Ishikawa (cell line): ENCODE measurements around the gene CCDC93.

ENCODE experiments used
- CEBPB ChIP-seq: IDR thresholded peaks from 2 replicates; pipeline ENCODE4 v1.6.1; 2012
- EGR1 ChIP-seq: IDR thresholded peaks from 2 replicates; pipeline ENCODE4 v1.6.1; 2012
- EP300 ChIP-seq: IDR thresholded peaks from 2 replicates; pipeline ENCODE4 v1.6.1; 2012; ENCODE audit warnings: borderline replicate concordance
- FOXM1 ChIP-seq: IDR thresholded peaks from 2 replicates; pipeline ENCODE4 v1.6.1; 2012; ENCODE audit warnings: low read depth, borderline replicate concordance
- NFIC ChIP-seq: IDR thresholded peaks from 2 replicates; pipeline ENCODE4 v1.6.1; 2012
- RAD21 ChIP-seq: IDR thresholded peaks from 2 replicates; pipeline ENCODE4 v1.6.1; 2012; ENCODE audit warnings: low read depth
- TAF1 ChIP-seq: IDR thresholded peaks from 2 replicates; pipeline ENCODE4 v1.6.1; 2012; ENCODE audit warnings: low read depth, mild to moderate bottlenecking
- YY1 ChIP-seq: IDR thresholded peaks from 2 replicates; pipeline ENCODE4 v1.6.1; 2012; ENCODE audit warnings: low read depth
- ZBTB7A ChIP-seq: IDR thresholded peaks from 2 replicates; pipeline ENCODE4 v1.6.1; 2012; ENCODE audit warnings: low read depth
- TF ChIP-seq, protein P1 (sequence below): IDR thresholded peaks from 2 replicates; pipeline ENCODE4 v1.6.1; 2012
- TF ChIP-seq, protein P2 (sequence below): IDR thresholded peaks from 2 replicates; pipeline ENCODE4 v1.6.1; 2012
- TF ChIP-seq, protein P3 (sequence below): IDR thresholded peaks from 2 replicates; pipeline ENCODE4 v1.6.1; 2012; ENCODE audit warnings: low read depth, mild to moderate bottlenecking

DNA sequence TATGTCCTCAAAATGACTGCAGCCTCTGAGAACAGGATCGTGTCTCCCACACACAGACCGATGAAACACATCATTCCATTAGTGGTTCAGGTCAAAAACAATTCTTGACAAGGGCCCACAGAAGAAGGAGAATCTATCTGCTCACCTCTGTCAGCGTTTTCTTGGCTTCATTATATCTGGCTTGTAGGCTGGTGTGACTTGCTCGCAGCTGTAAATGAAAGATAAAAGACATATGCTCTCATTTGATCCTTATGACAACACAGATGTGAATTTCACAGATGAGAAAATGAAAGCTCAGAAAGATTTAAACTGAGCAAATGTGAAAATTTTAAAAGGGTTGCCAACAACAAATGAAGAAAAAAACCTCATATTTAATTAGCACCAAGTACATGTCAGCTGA, 61.6 kb downstream of the CCDC93 start:
- TF ChIP-seq FOXM1 (no peak), EP300 (no peak), TAF1 (no peak), YY1 (no peak), CEBPB (no peak), ZBTB7A (no peak), RAD21 (no peak), EGR1 (no peak), NFIC (no peak)
- TF ChIP-seq, protein P1, sequence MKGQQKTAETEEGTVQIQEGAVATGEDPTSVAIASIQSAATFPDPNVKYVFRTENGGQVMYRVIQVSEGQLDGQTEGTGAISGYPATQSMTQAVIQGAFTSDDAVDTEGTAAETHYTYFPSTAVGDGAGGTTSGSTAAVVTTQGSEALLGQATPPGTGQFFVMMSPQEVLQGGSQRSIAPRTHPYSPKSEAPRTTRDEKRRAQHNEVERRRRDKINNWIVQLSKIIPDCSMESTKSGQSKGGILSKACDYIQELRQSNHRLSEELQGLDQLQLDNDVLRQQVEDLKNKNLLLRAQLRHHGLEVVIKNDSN: no peak
- TF ChIP-seq, protein P2, sequence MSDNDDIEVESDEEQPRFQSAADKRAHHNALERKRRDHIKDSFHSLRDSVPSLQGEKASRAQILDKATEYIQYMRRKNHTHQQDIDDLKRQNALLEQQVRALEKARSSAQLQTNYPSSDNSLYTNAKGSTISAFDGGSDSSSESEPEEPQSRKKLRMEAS: no peak
- TF ChIP-seq, protein P3, sequence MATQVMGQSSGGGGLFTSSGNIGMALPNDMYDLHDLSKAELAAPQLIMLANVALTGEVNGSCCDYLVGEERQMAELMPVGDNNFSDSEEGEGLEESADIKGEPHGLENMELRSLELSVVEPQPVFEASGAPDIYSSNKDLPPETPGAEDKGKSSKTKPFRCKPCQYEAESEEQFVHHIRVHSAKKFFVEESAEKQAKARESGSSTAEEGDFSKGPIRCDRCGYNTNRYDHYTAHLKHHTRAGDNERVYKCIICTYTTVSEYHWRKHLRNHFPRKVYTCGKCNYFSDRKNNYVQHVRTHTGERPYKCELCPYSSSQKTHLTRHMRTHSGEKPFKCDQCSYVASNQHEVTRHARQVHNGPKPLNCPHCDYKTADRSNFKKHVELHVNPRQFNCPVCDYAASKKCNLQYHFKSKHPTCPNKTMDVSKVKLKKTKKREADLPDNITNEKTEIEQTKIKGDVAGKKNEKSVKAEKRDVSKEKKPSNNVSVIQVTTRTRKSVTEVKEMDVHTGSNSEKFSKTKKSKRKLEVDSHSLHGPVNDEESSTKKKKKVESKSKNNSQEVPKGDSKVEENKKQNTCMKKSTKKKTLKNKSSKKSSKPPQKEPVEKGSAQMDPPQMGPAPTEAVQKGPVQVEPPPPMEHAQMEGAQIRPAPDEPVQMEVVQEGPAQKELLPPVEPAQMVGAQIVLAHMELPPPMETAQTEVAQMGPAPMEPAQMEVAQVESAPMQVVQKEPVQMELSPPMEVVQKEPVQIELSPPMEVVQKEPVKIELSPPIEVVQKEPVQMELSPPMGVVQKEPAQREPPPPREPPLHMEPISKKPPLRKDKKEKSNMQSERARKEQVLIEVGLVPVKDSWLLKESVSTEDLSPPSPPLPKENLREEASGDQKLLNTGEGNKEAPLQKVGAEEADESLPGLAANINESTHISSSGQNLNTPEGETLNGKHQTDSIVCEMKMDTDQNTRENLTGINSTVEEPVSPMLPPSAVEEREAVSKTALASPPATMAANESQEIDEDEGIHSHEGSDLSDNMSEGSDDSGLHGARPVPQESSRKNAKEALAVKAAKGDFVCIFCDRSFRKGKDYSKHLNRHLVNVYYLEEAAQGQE: no peak
